Activated B cell treated with CpG ODN at 0.5 μM for 24 hours (primary cell): Measurements from ENCODE around the gene ZNF366. TPM values are rescaled to one million over a fixed set of nuclear protein-coding genes. Genes with fewer than 3 reads are reported as not detected.

ENCODE experiments used
- ATAC-seq: fragments of 200-7000 bp; cut with Tn5 transposase; one replicate; pipeline ENCODE4 v1.10.0; 2021; ENCODE audit warnings: low read depth, mild to moderate bottlenecking, moderate library complexity
- CTCF ChIA-PET: fragments of 350-600 bp; sonication (Branson Sonifier 250); formaldehyde crosslinking; loops from one replicate; lab custom pipeline; 2021; ENCODE audit warnings: antibody characterized with exemption; lab: Charles Lee
- POLR2A ChIA-PET: fragments of 350-600 bp; sonication (Branson Sonifier 250); formaldehyde crosslinking; loops from one replicate; lab custom pipeline; 2021; ENCODE audit warnings: antibody characterized with exemption; lab: Charles Lee
- DNase-seq: peaks from one replicate; pipeline ENCODE4 v3.0.0; 2022
- H3K27ac Mint-ChIP-seq: one replicate; pipeline ENCODE4 v1.8.0; 2020; ENCODE audit warnings: mixed read lengths
- H3K27me3 Mint-ChIP-seq: one replicate; pipeline ENCODE4 v1.8.0; 2021; ENCODE audit warnings: mixed read lengths
- H3K36me3 Mint-ChIP-seq: one replicate; pipeline ENCODE4 v1.8.0; 2021; ENCODE audit warnings: low read depth, mixed read lengths
- H3K4me1 Mint-ChIP-seq: one replicate; pipeline ENCODE4 v1.8.0; 2021; ENCODE audit warnings: mixed read lengths
- H3K4me3 Mint-ChIP-seq: one replicate; pipeline ENCODE4 v1.8.0; 2020; ENCODE audit warnings: mild to moderate bottlenecking, mixed read lengths
- H3K9me3 Mint-ChIP-seq: one replicate; pipeline ENCODE4 v1.8.0; 2020; ENCODE audit warnings: mixed read lengths
- intact Hi-C: fragments of 100-400 bp; cut with micrococcal nuclease; formaldehyde crosslinking; loops from one replicate; pipeline ENCODE4 v1.15.1; 2024
- total RNA-seq: library from RNA; stranded (reverse); gene quantifications from 2 replicates; pipeline ENCODE4 v1.2.3, GENCODE V29; 2022
- TF ChIP-seq, protein P1 (sequence below): fragments of 200-600 bp; IDR thresholded peaks from one replicate; pipeline ENCODE4 v1.8.0; 2022; ENCODE audit warnings: antibody characterized with exemption, mild to moderate bottlenecking

ZNF366 gene
- total RNA-seq, 1 donor from 2014 or later = not detected

DNA sequence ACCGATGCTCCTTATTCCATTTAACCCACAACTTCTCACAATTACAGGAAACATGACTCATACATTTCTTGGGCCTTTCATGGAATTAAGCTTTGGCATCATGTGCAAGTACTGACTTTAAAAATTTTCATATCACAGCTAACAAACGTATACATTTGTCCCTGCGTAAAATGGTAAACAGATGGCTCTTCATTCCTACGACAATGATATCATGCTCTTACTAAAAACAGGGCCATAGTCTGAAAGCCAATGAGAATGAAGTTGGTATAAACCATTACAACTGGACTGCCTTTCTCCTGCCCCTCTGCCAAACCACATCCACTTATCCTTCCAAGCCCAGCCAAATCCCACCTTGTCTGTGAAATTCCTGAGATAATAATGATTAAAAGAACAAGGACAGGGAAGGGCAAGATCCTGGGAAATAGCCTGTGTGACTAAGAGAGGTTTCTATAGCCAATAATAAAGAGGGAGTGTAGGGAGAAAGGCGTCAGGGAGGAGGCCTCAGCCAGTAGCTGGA, 44.9 kb upstream of the ZNF366 start:
- H3K4me3 Mint-ChIP-seq = no peak overlapping the region
- DNase-seq (no peak), ATAC-seq (no peak)
- no peak overlapping the region for H3K27ac Mint-ChIP-seq
- TF ChIP-seq, protein P1, sequence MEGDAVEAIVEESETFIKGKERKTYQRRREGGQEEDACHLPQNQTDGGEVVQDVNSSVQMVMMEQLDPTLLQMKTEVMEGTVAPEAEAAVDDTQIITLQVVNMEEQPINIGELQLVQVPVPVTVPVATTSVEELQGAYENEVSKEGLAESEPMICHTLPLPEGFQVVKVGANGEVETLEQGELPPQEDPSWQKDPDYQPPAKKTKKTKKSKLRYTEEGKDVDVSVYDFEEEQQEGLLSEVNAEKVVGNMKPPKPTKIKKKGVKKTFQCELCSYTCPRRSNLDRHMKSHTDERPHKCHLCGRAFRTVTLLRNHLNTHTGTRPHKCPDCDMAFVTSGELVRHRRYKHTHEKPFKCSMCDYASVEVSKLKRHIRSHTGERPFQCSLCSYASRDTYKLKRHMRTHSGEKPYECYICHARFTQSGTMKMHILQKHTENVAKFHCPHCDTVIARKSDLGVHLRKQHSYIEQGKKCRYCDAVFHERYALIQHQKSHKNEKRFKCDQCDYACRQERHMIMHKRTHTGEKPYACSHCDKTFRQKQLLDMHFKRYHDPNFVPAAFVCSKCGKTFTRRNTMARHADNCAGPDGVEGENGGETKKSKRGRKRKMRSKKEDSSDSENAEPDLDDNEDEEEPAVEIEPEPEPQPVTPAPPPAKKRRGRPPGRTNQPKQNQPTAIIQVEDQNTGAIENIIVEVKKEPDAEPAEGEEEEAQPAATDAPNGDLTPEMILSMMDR = no peak
- H3K4me1 Mint-ChIP-seq = peaks cover 13% of the 10 kb centered on the region
- intact Hi-C loops = no loop called here
- ChIA-PET POLR2A (no interaction called here), CTCF (no interaction called here)
- H3K36me3 Mint-ChIP-seq = no peaks in the 10 kb centered on the region
- peaks cover 10% of the 10 kb centered on the region for H3K9me3 Mint-ChIP-seq
- H3K27me3 Mint-ChIP-seq = peaks cover 37% of the 10 kb centered on the region

DNA sequence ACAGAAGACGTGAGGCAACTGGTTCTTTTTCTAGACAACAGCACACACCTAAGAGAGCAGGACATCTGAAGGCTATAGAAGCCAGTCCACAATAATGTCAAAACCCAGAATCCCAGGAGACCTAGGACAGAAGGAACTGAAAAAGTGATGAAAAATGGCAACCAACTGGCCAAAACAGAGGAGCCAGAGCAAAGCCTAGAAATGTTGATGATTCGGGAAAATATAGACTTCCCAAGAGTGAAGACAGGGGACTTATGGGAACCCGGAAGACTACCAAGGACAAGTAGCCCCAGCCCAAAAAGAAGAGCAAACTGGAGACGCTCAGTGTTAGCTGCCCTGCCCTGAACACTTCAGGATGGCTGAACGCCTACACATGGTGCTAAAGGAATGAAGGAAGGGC, 43.4 kb upstream of the ZNF366 start:
- H3K27me3 Mint-ChIP-seq = peaks cover 37% of the 10 kb centered on the region
- no peak overlapping the region for H3K27ac Mint-ChIP-seq
- H3K4me1 Mint-ChIP-seq = no peaks in the 10 kb centered on the region
- ATAC-seq = no peak
- H3K9me3 Mint-ChIP-seq = peaks cover 12% of the 10 kb centered on the region
- TF ChIP-seq, protein P1 = no peak
- H3K4me3 Mint-ChIP-seq = no peak overlapping the region
- POLR2A ChIA-PET = no interaction called here
- DNase-seq = no peak
- intact Hi-C loops = no loop called here
- H3K36me3 Mint-ChIP-seq = no peaks in the 10 kb centered on the region
- CTCF ChIA-PET = no interaction called here

DNA sequence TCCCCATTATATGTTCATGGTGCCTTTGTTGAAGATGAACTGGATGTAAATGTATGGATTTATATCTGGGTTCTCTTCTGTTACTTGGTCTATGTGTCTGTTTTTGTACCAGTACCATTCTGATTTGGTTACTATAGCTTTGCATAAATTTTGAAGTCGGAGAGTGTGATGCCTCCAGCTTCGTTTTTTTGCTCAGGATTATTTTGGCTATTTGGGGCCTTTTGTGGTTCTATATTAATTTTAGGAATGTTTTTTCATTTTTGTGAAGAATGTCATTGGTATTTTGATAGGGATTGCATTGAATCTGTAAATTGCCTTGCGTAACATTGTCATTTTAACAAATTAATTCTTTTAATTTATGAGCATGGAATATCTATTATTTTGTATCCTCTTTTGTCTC, 36.6 kb upstream of the ZNF366 start:
- ChIA-PET CTCF (no interaction called here), POLR2A (no interaction called here)
- Mint-ChIP-seq H3K9me3 (peaks cover 17% of the 10 kb centered on the region), H3K4me1 (no peaks in the 10 kb centered on the region), H3K4me3 (no peak overlapping the region), H3K27ac (no peak overlapping the region), H3K27me3 (peaks cover 11% of the 10 kb centered on the region), H3K36me3 (no peaks in the 10 kb centered on the region)
- intact Hi-C loops = no loop called here
- TF ChIP-seq, protein P1 = no peak
- ATAC-seq = no peak
- no peak for DNase-seq

DNA sequence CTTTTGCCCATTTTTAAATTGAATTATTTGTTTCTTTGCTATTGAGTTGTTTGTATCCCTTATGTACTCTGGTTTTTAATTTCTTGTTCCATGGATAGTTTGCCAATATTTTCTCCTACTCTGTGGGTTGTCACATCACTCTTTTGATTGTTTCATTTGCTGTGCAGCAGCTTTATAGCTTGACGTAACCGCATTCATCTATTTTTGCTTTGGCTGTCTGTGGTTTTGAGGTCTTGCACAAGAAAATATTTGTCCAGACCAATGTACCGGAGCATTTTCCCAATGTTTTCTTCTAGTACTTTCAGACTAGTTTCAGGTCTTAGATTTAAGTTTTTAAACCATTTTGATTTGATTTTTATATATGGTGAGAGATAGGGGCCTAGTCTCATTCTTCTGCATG, 36.2 kb upstream of the ZNF366 start:
- intact Hi-C loops = no loop called here
- H3K36me3 Mint-ChIP-seq = no peaks in the 10 kb centered on the region
- ChIA-PET CTCF (no interaction called here), POLR2A (no interaction called here)
- DNase-seq (no peak), ATAC-seq (no peak)
- TF ChIP-seq, protein P1 = no peak
- peaks cover 9% of the 10 kb centered on the region for H3K27me3 Mint-ChIP-seq
- H3K27ac Mint-ChIP-seq = no peak overlapping the region
- no peaks in the 10 kb centered on the region for H3K4me1 Mint-ChIP-seq
- no peak overlapping the region for H3K4me3 Mint-ChIP-seq
- H3K9me3 Mint-ChIP-seq = peaks cover 16% of the 10 kb centered on the region

DNA sequence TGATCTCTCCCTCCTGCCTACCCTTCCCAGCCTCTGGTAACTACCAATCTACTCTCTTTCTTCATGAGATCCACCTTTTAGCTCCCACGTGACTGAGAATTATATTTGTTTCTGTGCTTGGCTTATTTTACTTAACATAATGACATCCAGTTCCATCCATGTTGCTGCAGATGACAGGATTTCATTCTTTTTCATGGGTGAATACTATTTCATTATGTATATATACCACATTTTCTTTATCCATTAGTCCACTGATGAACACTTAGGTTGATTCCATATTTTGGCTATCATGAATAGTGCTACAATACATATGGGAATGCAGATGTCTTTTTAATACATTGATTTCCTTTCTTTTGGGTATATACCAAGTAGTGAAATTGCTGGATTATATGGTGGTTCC, 35.5 kb upstream of the ZNF366 start:
- ChIA-PET POLR2A (no interaction called here), CTCF (no interaction called here)
- TF ChIP-seq, protein P1 = no peak
- ATAC-seq (no peak), DNase-seq (no peak)
- Mint-ChIP-seq H3K36me3 (no peaks in the 10 kb centered on the region), H3K27ac (no peak overlapping the region), H3K4me1 (no peaks in the 10 kb centered on the region), H3K4me3 (no peak overlapping the region), H3K27me3 (peaks cover 5% of the 10 kb centered on the region), H3K9me3 (peaks cover 11% of the 10 kb centered on the region)
- intact Hi-C loops = no loop called here
